HCT116 (cell line): ENCODE results near the gene DLEC1.

Source experiments
- EZH2 ChIP-seq: fragments of 200-600 bp; sonication (generic); IDR thresholded peaks from 2 replicates; pipeline ENCODE4 v1.6.1; 2017; ENCODE audit warnings: antibody characterized with exemption, mixed run types
- POLR2A ChIP-seq: IDR thresholded peaks from 2 replicates; pipeline ENCODE4 v1.7.0; 2011; ENCODE audit warnings: borderline replicate concordance; ENCODE audit not compliant: insufficient read depth, insufficient read length; ENCODE audit errors: extremely low read depth
- RAD21 ChIP-seq: IDR thresholded peaks from 2 replicates; pipeline ENCODE4 v1.6.1; 2012; ENCODE audit warnings: low read depth, mild to moderate bottlenecking
- ZFX ChIP-seq: fragments of 450-650 bp; IDR thresholded peaks from 2 replicates; pipeline ENCODE4 v1.6.1; 2017
- TF ChIP-seq, protein P1 (sequence below), 3 experiments: fragments of 200-600 bp in 1 of 3; sonication (generic) in 1 of 3; IDR thresholded peaks in 2 of 3; conservative IDR thresholded peaks in 1 of 3; 2 replicates each; pipeline ENCODE4 v1.5.1; 2012 to 2017; ENCODE audit warnings: low read depth in 2 of 3, low read length in 2 of 3, antibody characterized with exemption in 1 of 3, borderline replicate concordance in 1 of 3, control low read depth in 1 of 3, mild to moderate bottlenecking in 1 of 3, mixed read lengths in 1 of 3, mixed run types in 1 of 3, moderate library complexity in 1 of 3; ENCODE audit not compliant: insufficient read depth in 1 of 3

DNA sequence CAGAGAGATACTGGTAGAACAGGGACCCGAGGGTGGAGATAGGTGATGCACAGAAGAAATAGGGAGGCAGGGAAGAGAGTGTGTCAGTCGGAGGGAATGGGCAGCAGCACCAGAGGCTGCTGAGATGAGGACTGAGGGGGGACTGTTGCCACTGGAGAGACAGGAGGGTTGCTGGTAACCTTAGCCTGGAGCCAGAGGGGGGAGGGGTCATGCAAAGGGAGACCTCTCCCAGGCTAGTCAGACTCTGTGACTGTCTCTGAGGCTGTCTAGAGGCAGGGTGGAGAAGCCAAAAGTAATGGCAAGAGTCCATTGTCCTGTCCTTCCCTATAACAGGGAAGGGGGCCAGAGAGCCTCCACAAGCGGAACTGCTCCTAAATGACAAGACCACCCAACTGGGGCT, 2.1 kb upstream of the DLEC1 start:
- no peak for TF ChIP-seq ZFX
- TF ChIP-seq RAD21, result no peak
- TF ChIP-seq POLR2A, result no peak
- TF ChIP-seq, protein P1, sequence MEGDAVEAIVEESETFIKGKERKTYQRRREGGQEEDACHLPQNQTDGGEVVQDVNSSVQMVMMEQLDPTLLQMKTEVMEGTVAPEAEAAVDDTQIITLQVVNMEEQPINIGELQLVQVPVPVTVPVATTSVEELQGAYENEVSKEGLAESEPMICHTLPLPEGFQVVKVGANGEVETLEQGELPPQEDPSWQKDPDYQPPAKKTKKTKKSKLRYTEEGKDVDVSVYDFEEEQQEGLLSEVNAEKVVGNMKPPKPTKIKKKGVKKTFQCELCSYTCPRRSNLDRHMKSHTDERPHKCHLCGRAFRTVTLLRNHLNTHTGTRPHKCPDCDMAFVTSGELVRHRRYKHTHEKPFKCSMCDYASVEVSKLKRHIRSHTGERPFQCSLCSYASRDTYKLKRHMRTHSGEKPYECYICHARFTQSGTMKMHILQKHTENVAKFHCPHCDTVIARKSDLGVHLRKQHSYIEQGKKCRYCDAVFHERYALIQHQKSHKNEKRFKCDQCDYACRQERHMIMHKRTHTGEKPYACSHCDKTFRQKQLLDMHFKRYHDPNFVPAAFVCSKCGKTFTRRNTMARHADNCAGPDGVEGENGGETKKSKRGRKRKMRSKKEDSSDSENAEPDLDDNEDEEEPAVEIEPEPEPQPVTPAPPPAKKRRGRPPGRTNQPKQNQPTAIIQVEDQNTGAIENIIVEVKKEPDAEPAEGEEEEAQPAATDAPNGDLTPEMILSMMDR (IDR thresholded peaks at IDR 0.05 in 2 of 3, conservative IDR thresholded peaks at IDR 0.05 in 1 of 3; ENCODE audit: borderline replicate concordance in 1 of 3, insufficient read depth in 1 of 3, low read depth in 2 of 3, low read length in 2 of 3), result no peak
- no peak for TF ChIP-seq EZH2
